HCT116 (cell line): Measurements from ENCODE around the gene TPRG1. TPM values are rescaled to one million over a fixed set of nuclear protein-coding genes. Genes with fewer than 3 reads are reported as not detected.

Experiments
- ATAC-seq: fragments of 200-7000 bp; cut with Tn5 transposase; 2 replicates; pipeline ENCODE4 v1.9.1; 2020; ENCODE audit warnings: mild to moderate bottlenecking, moderate library complexity
- Bru-seq: library from RNA; stranded (reverse); fragments of 400-500 nt; gene quantifications from one replicate; lab custom pipeline; 2021; lab: Mats Ljungman, UMichigan
- BruChase-seq, 2 experiments: library from RNA; stranded (reverse); fragments of 400-500 nt; gene quantifications; one replicate each; lab custom pipeline; 2021; lab: Mats Ljungman, UMichigan
- BruUV-seq: library from RNA; stranded (reverse); fragments of 400-500 nt; replicated peaks from 2 replicates; lab custom pipeline; 2021; lab: Mats Ljungman, UMichigan
- CTCF ChIA-PET: fragments of 300-600 bp; sonication (Branson Sonifier 250); formaldehyde crosslinking; loops from one replicate; lab custom pipeline; 2021; ENCODE audit warnings: antibody characterized with exemption; lab: Charles Lee
- POLR2A ChIA-PET: fragments of 300-600, 350-600 bp; sonication (Branson Sonifier 250); formaldehyde crosslinking; loops from one replicate; lab custom pipeline; 2021; ENCODE audit warnings: antibody characterized with exemption; lab: Charles Lee
- RAD21 ChIA-PET, 2 experiments: fragments of 300-600 bp; sonication (Branson Sonifier 250); formaldehyde crosslinking; loops; one replicate each; lab custom pipeline; 2023; ENCODE audit warnings: low total read pairs in 2 of 2; ENCODE audit not compliant: uncharacterized antibody in 2 of 2, unreplicated experiment in 2 of 2, low non-redundant PET in 1 of 2; lab: Charles Lee
- DNase-seq: peaks from one replicate; pipeline ENCODE4 v3.0.0-alpha.2; 2010; ENCODE audit warnings: low read depth, low spot score
- H2AFZ ChIP-seq: fragments of 200-600 bp; shearing (Covaris generic), sonication (generic); 2 replicates; pipeline ENCODE4 v1.6.1; 2017; ENCODE audit warnings: low read depth, mixed run types, mixed read lengths, antibody characterized with exemption, low read length; ENCODE audit not compliant: poor library complexity, severe bottlenecking
- H3K27ac ChIP-seq: 2 replicates; pipeline ENCODE4 v1.5.1; 2012; ENCODE audit warnings: low read depth, low read length
- H3K27me3 ChIP-seq: fragments of 200-600 bp; sonication (generic); 2 replicates; pipeline ENCODE4 v1.6.1; 2016; ENCODE audit warnings: mixed run types, low read length, mixed read lengths; ENCODE audit not compliant: insufficient read depth
- H3K36me3 ChIP-seq, 2 experiments: fragments of 200-500 bp in 1 of 2; fragments of 200-600 bp in 1 of 2; sonication (Bioruptor generic) in 1 of 2; sonication (generic) in 1 of 2; 2 replicates each; pipeline versions ENCODE4 v1.5.1 to v1.6.1; 2014 to 2016; ENCODE audit warnings: low read length in 2 of 2, inconsistent platforms in 1 of 2, mixed read lengths in 1 of 2, mixed run types in 1 of 2; ENCODE audit not compliant: insufficient read depth in 2 of 2, control insufficient read depth in 1 of 2
- H3K4me1 ChIP-seq, 2 experiments: fragments of 200-600 bp in 1 of 2; sonication (generic) in 1 of 2; 2 replicates each; pipeline versions ENCODE4 v1.5.1 to v1.6.1; 2012 to 2017; ENCODE audit warnings: low read length in 2 of 2, inconsistent platforms in 1 of 2, mild to moderate bottlenecking in 1 of 2, mixed read lengths in 1 of 2, mixed run types in 1 of 2, moderate library complexity in 1 of 2; ENCODE audit not compliant: insufficient read depth in 2 of 2, control insufficient read depth in 1 of 2
- H3K4me2 ChIP-seq: fragments of 200-600 bp; sonication (generic); 2 replicates; pipeline ENCODE4 v1.6.1; 2017; ENCODE audit warnings: mixed run types, low read length, mixed read lengths
- H3K4me3 ChIP-seq, 2 experiments: fragments of 200-600 bp in 1 of 2; sonication (generic) in 1 of 2; replicated peaks in 1 of 2; 2 replicates each; pipeline ENCODE4 v1.5.1; 2011 to 2016; ENCODE audit warnings: low read length in 2 of 2, control low read depth in 1 of 2, low read depth in 1 of 2, mild to moderate bottlenecking in 1 of 2, mixed read lengths in 1 of 2, mixed run types in 1 of 2
- H3K79me2 ChIP-seq: fragments of 200-600 bp; sonication (generic); 2 replicates; pipeline ENCODE4 v1.6.1; 2017; ENCODE audit warnings: mild to moderate bottlenecking, mixed run types, low read length, moderate library complexity, mixed read lengths; ENCODE audit not compliant: insufficient read depth
- H3K9ac ChIP-seq: fragments of 200-600 bp; sonication (generic); 2 replicates; pipeline ENCODE4 v1.6.1; 2016; ENCODE audit warnings: low read length, mixed read lengths
- H3K9me2 ChIP-seq: fragments of 200-600 bp; sonication (generic), shearing (Covaris generic); 2 replicates; pipeline ENCODE4 v1.6.1; 2017; ENCODE audit warnings: mixed run types, mild to moderate bottlenecking, moderate library complexity; ENCODE audit not compliant: insufficient read depth
- H3K9me3 ChIP-seq, 2 experiments: fragments of 200-500 bp in 1 of 2; fragments of 200-600 bp in 1 of 2; sonication (Bioruptor generic) in 1 of 2; sonication (generic) in 1 of 2; 2 replicates each; pipeline ENCODE4 v1.6.1; 2014 to 2017; ENCODE audit warnings: low read length in 2 of 2, mixed read lengths in 2 of 2, inconsistent platforms in 1 of 2, low read depth in 1 of 2, mild to moderate bottlenecking in 1 of 2, mixed run types in 1 of 2, moderate library complexity in 1 of 2; ENCODE audit not compliant: control insufficient read depth in 1 of 2, insufficient read depth in 1 of 2
- H4K20me1 ChIP-seq: fragments of 200-600 bp; sonication (generic), shearing (Covaris generic); 2 replicates; pipeline ENCODE4 v1.6.1; 2017; ENCODE audit warnings: mixed run types, mild to moderate bottlenecking, moderate library complexity; ENCODE audit not compliant: insufficient read depth
- ATF3 ChIP-seq: IDR thresholded peaks from 2 replicates; pipeline ENCODE4 v1.6.1; 2012
- CBX3 ChIP-seq: IDR thresholded peaks from 2 replicates; pipeline ENCODE4 v1.6.1; 2012; ENCODE audit warnings: low read depth
- CEBPB ChIP-seq: IDR thresholded peaks from 2 replicates; pipeline ENCODE4 v1.6.1; 2012; ENCODE audit warnings: low read depth
- CTCF ChIP-seq, 3 experiments: fragments of 200-600 bp in 1 of 3; sonication (generic) in 1 of 3; IDR thresholded peaks in 2 of 3; conservative IDR thresholded peaks in 1 of 3; 2 replicates each; pipeline ENCODE4 v1.5.1; 2012 to 2017; ENCODE audit warnings: low read depth in 2 of 3, low read length in 2 of 3, antibody characterized with exemption in 1 of 3, borderline replicate concordance in 1 of 3, control low read depth in 1 of 3, mild to moderate bottlenecking in 1 of 3, mixed read lengths in 1 of 3, mixed run types in 1 of 3, moderate library complexity in 1 of 3; ENCODE audit not compliant: insufficient read depth in 1 of 3
- ELF1 ChIP-seq: IDR thresholded peaks from 2 replicates; pipeline ENCODE4 v1.6.1; 2012; ENCODE audit warnings: low read depth, borderline replicate concordance
- EZH2phosphoT487 ChIP-seq: fragments of 200-600 bp; IDR thresholded peaks from 2 replicates; pipeline ENCODE4 v1.6.1; 2018; ENCODE audit warnings: antibody characterized with exemption, borderline replicate concordance
- POLR2A ChIP-seq: IDR thresholded peaks from 2 replicates; pipeline ENCODE4 v1.7.0; 2011; ENCODE audit warnings: borderline replicate concordance; ENCODE audit not compliant: insufficient read depth, insufficient read length; ENCODE audit errors: extremely low read depth
- POLR2AphosphoS5 ChIP-seq: IDR thresholded peaks from 2 replicates; pipeline ENCODE4 v1.6.1; 2011; ENCODE audit warnings: mild to moderate bottlenecking, low read depth, low read length, moderate library complexity
- REST ChIP-seq: IDR thresholded peaks from 2 replicates; pipeline ENCODE4 v1.6.1; 2012; ENCODE audit warnings: low read depth
- SIN3A ChIP-seq: IDR thresholded peaks from 2 replicates; pipeline ENCODE4 v1.6.1; 2012; ENCODE audit warnings: low read depth
- SP1 ChIP-seq: IDR thresholded peaks from 2 replicates; pipeline ENCODE4 v1.6.1; 2012; ENCODE audit warnings: low read depth
- ZBTB33 ChIP-seq: IDR thresholded peaks from 2 replicates; pipeline ENCODE4 v1.6.1; 2011; ENCODE audit warnings: mild to moderate bottlenecking, low read length, moderate library complexity; ENCODE audit not compliant: insufficient replicate concordance; ENCODE audit errors: extremely low read depth
- ZFX ChIP-seq: fragments of 450-650 bp; IDR thresholded peaks from 2 replicates; pipeline ENCODE4 v1.6.1; 2017
- ZNF274 ChIP-seq: fragments of 200-500 bp; sonication (Bioruptor generic); IDR thresholded peaks from 2 replicates; pipeline ENCODE4 v1.6.1; 2014; ENCODE audit warnings: mild to moderate bottlenecking, low read depth, low read length, inconsistent platforms
- intact Hi-C: fragments of 100-400 bp; cut with micrococcal nuclease; formaldehyde crosslinking; loops from 2 replicates; pipeline ENCODE4 v1.10.0; 2022
- long read RNA-seq: library from polyadenylated mRNA; unstranded; transcript quantifications from one replicate; pipeline ENCODE4 v2.0.0, GENCODE V29; 2021; ENCODE audit not compliant: unreplicated experiment
- polyA plus RNA-seq: library from polyadenylated mRNA; unstranded; fragments of >200 nt; gene quantifications from 2 replicates; pipeline ENCODE4 v1.2.1, GENCODE V29; 2012; ENCODE audit warnings: missing spikeins
- total RNA-seq: library from RNA; stranded (reverse); gene quantifications from one replicate; pipeline ENCODE4 v1.2.1, GENCODE V29; 2021; ENCODE audit not compliant: unreplicated experiment

Gene TPRG1
- total RNA-seq (2.8 TPM), Bru-seq, nascent RNA (percentile 57 among the genes with signal in this experiment), BruChase-seq, experiment 1, labeled RNA remaining after a 6-hour chase (percentile 52 among the genes with signal in this experiment), BruChase-seq, experiment 2, labeled RNA remaining after a 2-hour chase (percentile 60 among the genes with signal in this experiment)
- 1.9 and 2.2 TPM in 2 replicates for polyA plus RNA-seq
- long read RNA-seq, partial matches to known transcripts: 0 of 3 reads
- long read RNA-seq, other reads (novel, unspliced or antisense): 3 of 3 reads

- CTCF ChIA-PET: no interaction called here
- H3K4me1 ChIP-seq: peaks cover 7 to 11% of the 10 kb centered on the region in 2 experiments
- no peak within 1 kb of the TSS for H3K4me3 ChIP-seq
- H2AFZ ChIP-seq: no peak within 1 kb of the TSS
- no peaks in the 10 kb centered on the region for H3K36me3 ChIP-seq
- H3K9me3 ChIP-seq: no peaks in the 10 kb centered on the region
- POLR2A ChIA-PET: no interaction called here
- ATAC-seq: no peak
- H3K27me3 ChIP-seq: no peaks in the 10 kb centered on the region
- no peak within 1 kb of the TSS for H3K9ac ChIP-seq
- no TSS peak for BruUV-seq
- intact Hi-C loops: no loop called here
- no peaks in the 10 kb centered on the region for H4K20me1 ChIP-seq
- no peak for TF ChIP-seq CBX3
- no peak for TF ChIP-seq REST
- TF ChIP-seq ZNF274: no peak
- TF ChIP-seq CTCF (IDR thresholded peaks at IDR 0.05 in 2 of 3, conservative IDR thresholded peaks at IDR 0.05 in 1 of 3; ENCODE audit: borderline replicate concordance in 1 of 3, insufficient read depth in 1 of 3, low read depth in 2 of 3, low read length in 2 of 3): no peak
- no peak for TF ChIP-seq ELF1
- no peak for TF ChIP-seq CEBPB
- no peak for TF ChIP-seq SIN3A
- no peak for TF ChIP-seq ATF3
- no peak for TF ChIP-seq EZH2phosphoT487
- no peak for TF ChIP-seq POLR2A
- no peak for TF ChIP-seq SP1
- no peak for TF ChIP-seq POLR2AphosphoS5
- no peak for TF ChIP-seq ZBTB33
- TF ChIP-seq ZFX: no peak
- DNase-seq: no peak
- RAD21 ChIA-PET: no interaction called here
- no peak within 1 kb of the TSS for H3K27ac ChIP-seq
- H3K9me2 ChIP-seq: no peaks in the 10 kb centered on the region
- H3K4me2 ChIP-seq: no peak within 1 kb of the TSS
- no peaks in the 10 kb centered on the region for H3K79me2 ChIP-seq
Observed at GRCh38 chr3:189171707-189172106, at the start of gene TPRG1. Gene TPRG1, plus strand, starts transcription at chr3:189171971. Its CDS starts 35,414 bp downstream, at chr3:189207385.
